Thoracic aorta (tissue), 2 donors: Measurements from ENCODE around the gene ANKRD12. TPM values are rescaled to one million over a fixed set of nuclear protein-coding genes. Genes with fewer than 3 reads are reported as not detected.

Source experiments
- ATAC-seq: fragments of 150-250 bp; one replicate; pipeline ENCODE4 v1.8.0; 2017; ENCODE audit warnings: low read depth; ENCODE audit not compliant: insufficient number of reproducible peaks, low FRiP score
- DNase-seq: peaks from one replicate; pipeline ENCODE4 v3.0.0-alpha.2; 2020; ENCODE audit warnings: low spot score
- H3K27ac ChIP-seq, 2 donors: fragments of 200-600 bp; sonication (generic); 1 replicate in 1 of 2; 2 replicates in 1 of 2; pipeline ENCODE4 v1.5.1; 2016; ENCODE audit warnings: mild to moderate bottlenecking in 2 of 2, moderate library complexity in 2 of 2
- H3K27me3 ChIP-seq: fragments of 200-600 bp; sonication (generic); replicated peaks from 2 replicates; pipeline ENCODE4 v1.6.0; 2016; ENCODE audit warnings: mild to moderate bottlenecking; ENCODE audit not compliant: insufficient read depth
- H3K36me3 ChIP-seq: fragments of 200-600 bp; sonication (generic); one replicate; pipeline ENCODE4 v1.5.1; 2016
- H3K4me1 ChIP-seq, 2 donors: fragments of 200-600 bp; sonication (generic); 1 replicate in 1 of 2; 2 replicates in 1 of 2; pipeline versions ENCODE4 v1.5.1 to v1.6.0; 2016; ENCODE audit warnings: low read depth in 2 of 2, mild to moderate bottlenecking in 1 of 2; ENCODE audit not compliant: control insufficient read depth in 1 of 2
- H3K4me3 ChIP-seq: fragments of 200-600 bp; sonication (generic); 2 replicates; pipeline ENCODE4 v1.5.1; 2016; ENCODE audit warnings: mild to moderate bottlenecking
- H3K9me3 ChIP-seq: fragments of 200-600 bp; sonication (generic); 2 replicates; pipeline ENCODE4 v1.5.1; 2016
- total RNA-seq, 2 donors: library from RNA; depleted of rRNA; stranded (reverse); fragments of >200 nt; gene quantifications; one replicate each; pipeline versions ENCODE4 v1.1.0 to v1.2.3, GENCODE V29; 2016
- TF ChIP-seq, protein P1 (sequence below): fragments of 200-600 bp; sonication (generic); IDR thresholded peaks from one replicate; pipeline ENCODE4 v1.5.1; 2019; ENCODE audit warnings: antibody characterized with exemption

Gene ANKRD12
- total RNA-seq, 2 donors from 2014 or later = 35.6 to 70.3 TPM

DNA sequence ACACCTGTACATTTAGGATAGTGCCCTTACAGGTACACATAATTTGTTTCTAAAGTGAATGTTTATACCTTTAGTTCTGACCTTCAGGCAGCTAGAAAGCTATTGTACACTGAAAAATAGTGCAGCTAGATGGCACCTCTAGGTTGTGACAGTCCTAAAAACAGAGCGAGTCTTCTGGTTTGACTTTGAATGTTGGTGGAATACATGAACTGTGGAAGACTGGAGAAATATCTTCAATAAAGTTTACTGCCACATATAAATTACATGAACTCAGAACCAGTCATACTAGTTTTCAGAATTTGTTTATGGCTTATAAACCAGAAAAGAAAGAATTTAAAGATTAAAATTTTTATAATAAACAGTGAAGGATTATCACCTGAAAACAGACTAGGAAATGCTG, 139.3 kb downstream of the ANKRD12 start:
- TF ChIP-seq, protein P1, sequence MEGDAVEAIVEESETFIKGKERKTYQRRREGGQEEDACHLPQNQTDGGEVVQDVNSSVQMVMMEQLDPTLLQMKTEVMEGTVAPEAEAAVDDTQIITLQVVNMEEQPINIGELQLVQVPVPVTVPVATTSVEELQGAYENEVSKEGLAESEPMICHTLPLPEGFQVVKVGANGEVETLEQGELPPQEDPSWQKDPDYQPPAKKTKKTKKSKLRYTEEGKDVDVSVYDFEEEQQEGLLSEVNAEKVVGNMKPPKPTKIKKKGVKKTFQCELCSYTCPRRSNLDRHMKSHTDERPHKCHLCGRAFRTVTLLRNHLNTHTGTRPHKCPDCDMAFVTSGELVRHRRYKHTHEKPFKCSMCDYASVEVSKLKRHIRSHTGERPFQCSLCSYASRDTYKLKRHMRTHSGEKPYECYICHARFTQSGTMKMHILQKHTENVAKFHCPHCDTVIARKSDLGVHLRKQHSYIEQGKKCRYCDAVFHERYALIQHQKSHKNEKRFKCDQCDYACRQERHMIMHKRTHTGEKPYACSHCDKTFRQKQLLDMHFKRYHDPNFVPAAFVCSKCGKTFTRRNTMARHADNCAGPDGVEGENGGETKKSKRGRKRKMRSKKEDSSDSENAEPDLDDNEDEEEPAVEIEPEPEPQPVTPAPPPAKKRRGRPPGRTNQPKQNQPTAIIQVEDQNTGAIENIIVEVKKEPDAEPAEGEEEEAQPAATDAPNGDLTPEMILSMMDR = no peak
- DNase-seq = no peak
- Histone ChIP-seq H3K27ac (no peak overlapping the region), H3K4me3 (no peak overlapping the region), H3K27me3 (no peaks in the 10 kb centered on the region), H3K36me3 (peaks cover 9% of the 10 kb centered on the region), H3K4me1 (no peaks in the 10 kb centered on the region), H3K9me3 (no peaks in the 10 kb centered on the region)
- ATAC-seq = no peak

DNA sequence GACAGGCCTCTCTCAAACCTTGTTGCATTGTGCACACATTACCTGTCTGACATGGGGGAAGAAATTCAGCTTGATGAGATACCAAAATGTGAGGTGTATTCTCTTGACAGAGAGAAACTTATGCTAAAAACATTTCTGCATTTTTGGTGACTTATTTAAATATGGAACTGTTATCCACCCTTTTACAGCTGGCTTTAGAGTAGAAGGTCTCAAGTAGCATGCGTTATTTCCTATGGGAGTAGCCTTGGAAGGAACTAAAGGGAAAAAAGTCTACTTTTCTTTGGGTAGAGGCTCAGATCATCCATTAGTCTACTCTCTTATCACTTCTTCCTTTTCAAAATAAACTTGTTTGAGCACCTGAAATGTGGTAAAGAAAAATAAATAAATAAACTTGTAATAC, 141.4 kb downstream of the ANKRD12 start:
- no peaks in the 10 kb centered on the region for H3K27me3 ChIP-seq
- H3K9me3 ChIP-seq = no peaks in the 10 kb centered on the region
- TF ChIP-seq, protein P1 = no peak
- peaks cover 10% of the 10 kb centered on the region for H3K36me3 ChIP-seq
- no peak overlapping the region for H3K27ac ChIP-seq
- no peak for ATAC-seq
- no peak overlapping the region for H3K4me3 ChIP-seq
- no peak for DNase-seq
- H3K4me1 ChIP-seq = no peaks in the 10 kb centered on the region

DNA sequence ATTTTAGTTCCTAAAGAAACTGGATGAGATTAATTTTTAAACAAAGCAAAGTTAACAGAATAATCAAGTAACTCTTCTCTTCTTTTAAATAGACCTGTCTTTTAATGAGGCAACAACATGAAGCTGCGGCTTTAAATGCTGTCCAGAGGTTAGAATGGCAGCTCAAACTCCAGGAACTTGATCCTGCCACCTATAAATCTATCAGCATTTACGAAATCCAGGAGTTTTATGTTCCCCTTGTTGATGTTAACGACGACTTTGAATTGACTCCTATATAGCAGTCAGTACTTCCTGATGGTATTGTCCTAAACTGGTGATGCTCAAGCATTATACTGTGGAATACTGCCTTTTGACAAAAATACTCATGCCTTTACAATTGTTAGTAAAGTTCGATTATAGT, 144.3 kb downstream of the ANKRD12 start:
- H3K9me3 ChIP-seq = no peaks in the 10 kb centered on the region
- H3K4me3 ChIP-seq = no peak overlapping the region
- H3K36me3 ChIP-seq = peaks cover 7% of the 10 kb centered on the region
- H3K27me3 ChIP-seq = no peaks in the 10 kb centered on the region
- no peak for ATAC-seq
- H3K27ac ChIP-seq = no peak overlapping the region
- TF ChIP-seq, protein P1 = no peak
- H3K4me1 ChIP-seq = no peaks in the 10 kb centered on the region
- DNase-seq = no peak

DNA sequence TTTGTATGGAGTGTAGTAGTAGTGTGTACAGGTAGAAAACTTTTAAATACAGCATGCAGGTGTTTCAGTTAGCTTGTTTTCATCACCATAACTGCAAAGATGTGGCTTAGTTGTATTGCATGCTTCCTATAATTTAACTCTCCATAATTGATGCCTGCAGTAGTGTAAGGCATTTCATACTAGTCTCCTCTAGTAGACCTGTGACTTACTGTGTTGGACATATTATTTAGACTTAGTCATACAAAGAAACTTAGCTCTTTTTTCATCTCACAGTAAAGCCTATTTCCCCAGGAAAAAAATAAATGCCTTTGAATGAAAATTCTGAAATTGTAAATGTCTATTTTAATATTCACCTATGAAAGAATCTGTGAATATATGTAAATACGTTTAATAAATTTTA, 145.2 kb downstream of the ANKRD12 start:
- Histone ChIP-seq H3K4me1 (no peaks in the 10 kb centered on the region), H3K4me3 (no peak overlapping the region)

DNA sequence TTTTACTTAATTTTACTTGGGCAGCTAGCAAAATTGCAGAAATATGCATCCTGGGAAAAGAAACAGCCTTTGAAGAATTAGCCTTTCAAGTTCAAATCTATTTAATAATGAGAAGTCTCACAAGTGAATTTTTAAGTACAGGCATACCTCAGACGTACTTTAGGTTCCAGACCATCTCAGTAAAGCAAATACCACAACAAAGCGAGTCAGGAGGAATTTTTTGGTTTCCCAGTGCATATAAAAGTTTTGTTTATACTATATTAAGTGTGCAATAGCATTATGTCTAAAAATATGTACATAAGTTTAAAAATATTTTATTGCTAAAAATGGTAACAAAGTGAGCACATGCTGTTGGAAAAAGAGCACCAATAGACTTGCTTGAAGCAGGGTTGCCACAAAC, 147.2 kb downstream of the ANKRD12 start:
- no peak for ATAC-seq

More for the DNA sequence above, 145.2 kb downstream of the ANKRD12 start:
- Histone ChIP-seq H3K27me3 (no peaks in the 10 kb centered on the region), H3K9me3 (no peaks in the 10 kb centered on the region), H3K36me3 (peaks cover 6% of the 10 kb centered on the region), H3K27ac (no peak overlapping the region)
- TF ChIP-seq, protein P1 = no peak
- ATAC-seq (no peak), DNase-seq (no peak)

More for the DNA sequence above, 147.2 kb downstream of the ANKRD12 start:
- Histone ChIP-seq H3K27ac (no peak overlapping the region), H3K36me3 (peaks cover 6% of the 10 kb centered on the region), H3K4me1 (no peaks in the 10 kb centered on the region), H3K9me3 (no peaks in the 10 kb centered on the region), H3K27me3 (no peaks in the 10 kb centered on the region), H3K4me3 (no peak overlapping the region)
- no peak for DNase-seq
- TF ChIP-seq, protein P1 = no peak
